IPS-15b (cell line): Measurements from ENCODE around the gene CFAP299.
"Not testable (repeated sequence)": the region's sequence is repeated elsewhere in the genome, so short reads cannot be mapped to it uniquely, and the experiment has no call there.

ENCODE experiments used
- H3K27me3 ChIP-seq: one replicate; pipeline ENCODE4 v1.6.1; 2013; ENCODE audit warnings: low read length; ENCODE audit not compliant: control insufficient read depth, insufficient read depth
- H3K36me3 ChIP-seq: one replicate; pipeline ENCODE4 v1.6.1; 2013; ENCODE audit warnings: low read length; ENCODE audit not compliant: control insufficient read depth, insufficient read depth
- H3K4me1 ChIP-seq: one replicate; pipeline ENCODE4 v1.6.1; 2013; ENCODE audit warnings: mild to moderate bottlenecking, low read length; ENCODE audit not compliant: control insufficient read depth, insufficient read depth
- H3K4me3 ChIP-seq: one replicate; pipeline ENCODE4 v1.5.1; 2013; ENCODE audit warnings: low read depth, low read length
- H3K9ac ChIP-seq: one replicate; pipeline ENCODE4 v1.6.1; 2013; ENCODE audit warnings: low read depth, mild to moderate bottlenecking, low read length
- H3K9me3 ChIP-seq: one replicate; pipeline ENCODE4 v1.6.1; 2013; ENCODE audit warnings: mild to moderate bottlenecking, low read length; ENCODE audit not compliant: control insufficient read depth, insufficient read depth

Gene CFAP299

GRCh38 chr4:80776168-80776567 lies 440.6 kb downstream of the CFAP299 start:
- H3K27me3 ChIP-seq, result no peaks in the 10 kb centered on the region

GRCh38 chr4:80781431-80781830 lies 445.9 kb downstream of the CFAP299 start:
- Histone ChIP-seq H3K4me3 (no peak overlapping the region), H3K27me3 (no peaks in the 10 kb centered on the region), H3K4me1 (no peaks in the 10 kb centered on the region), H3K9me3 (no peaks in the 10 kb centered on the region), H3K36me3 (no peaks in the 10 kb centered on the region), H3K9ac (no peak overlapping the region)

More at GRCh38 chr4:80776168-80776567, 440.6 kb downstream of the CFAP299 start:
- no peaks in the 10 kb centered on the region for H3K9me3 ChIP-seq
- no peak overlapping the region for H3K4me3 ChIP-seq
- no peaks in the 10 kb centered on the region for H3K36me3 ChIP-seq
- no peaks in the 10 kb centered on the region for H3K4me1 ChIP-seq
- H3K9ac ChIP-seq, result no peak overlapping the region

- no peak overlapping the region for H3K4me3 ChIP-seq
- H3K9ac ChIP-seq, result no peak overlapping the region
- no peaks in the 10 kb centered on the region for H3K36me3 ChIP-seq
- no peaks in the 10 kb centered on the region for H3K9me3 ChIP-seq
- no peaks in the 10 kb centered on the region for H3K27me3 ChIP-seq
- H3K4me1 ChIP-seq, result no peaks in the 10 kb centered on the region
Observed at GRCh38 chr4:80787306-80787705, 451.8 kb downstream of the CFAP299 start.

GRCh38 chr4:80788798-80789197 lies 453.3 kb downstream of the CFAP299 start:
- Histone ChIP-seq H3K9ac (no peak overlapping the region), H3K9me3 (no peaks in the 10 kb centered on the region), H3K27me3 (no peaks in the 10 kb centered on the region), H3K4me3 (no peak overlapping the region), H3K4me1 (no peaks in the 10 kb centered on the region), H3K36me3 (no peaks in the 10 kb centered on the region)

- no peak overlapping the region for H3K9ac ChIP-seq
Observed at GRCh38 chr4:80790152-80790551, 454.6 kb downstream of the CFAP299 start.

GRCh38 chr4:80793660-80794059 lies 458.1 kb downstream of the CFAP299 start:
- not testable (repeated sequence) for H3K9me3 ChIP-seq, H3K4me1 ChIP-seq, H3K4me3 ChIP-seq, H3K36me3 ChIP-seq, H3K9ac ChIP-seq, H3K27me3 ChIP-seq

More at GRCh38 chr4:80790152-80790551, 454.6 kb downstream of the CFAP299 start:
- Histone ChIP-seq H3K36me3 (no peaks in the 10 kb centered on the region), H3K4me1 (no peaks in the 10 kb centered on the region), H3K4me3 (no peak overlapping the region), H3K9me3 (no peaks in the 10 kb centered on the region), H3K27me3 (no peaks in the 10 kb centered on the region)

GRCh38 chr4:80798082-80798481 lies 462.6 kb downstream of the CFAP299 start:
- no peaks in the 10 kb centered on the region for H3K4me1 ChIP-seq
- no peaks in the 10 kb centered on the region for H3K36me3 ChIP-seq
- H3K9ac ChIP-seq, result no peak overlapping the region
- H3K9me3 ChIP-seq, result no peaks in the 10 kb centered on the region
- no peaks in the 10 kb centered on the region for H3K27me3 ChIP-seq
- H3K4me3 ChIP-seq, result no peak overlapping the region

GRCh38 chr4:80800719-80801118 lies 465.2 kb downstream of the CFAP299 start:
- not testable (repeated sequence) for H3K9me3 ChIP-seq, H3K27me3 ChIP-seq, H3K4me3 ChIP-seq, H3K9ac ChIP-seq, H3K4me1 ChIP-seq, H3K36me3 ChIP-seq

- no peaks in the 10 kb centered on the region for H3K27me3 ChIP-seq
- H3K4me3 ChIP-seq, result no peak overlapping the region
- no peaks in the 10 kb centered on the region for H3K36me3 ChIP-seq
- no peaks in the 10 kb centered on the region for H3K4me1 ChIP-seq
- H3K9me3 ChIP-seq, result no peaks in the 10 kb centered on the region
- no peak overlapping the region for H3K9ac ChIP-seq
Observed at GRCh38 chr4:80803337-80803736, 467.8 kb downstream of the CFAP299 start.

GRCh38 chr4:80806472-80806871 lies 470.9 kb downstream of the CFAP299 start:
- Histone ChIP-seq H3K4me3 (no peak overlapping the region), H3K27me3 (no peaks in the 10 kb centered on the region), H3K4me1 (no peaks in the 10 kb centered on the region), H3K9ac (no peak overlapping the region), H3K9me3 (no peaks in the 10 kb centered on the region), H3K36me3 (no peaks in the 10 kb centered on the region)

- Histone ChIP-seq H3K4me3 (no peak overlapping the region), H3K4me1 (no peaks in the 10 kb centered on the region), H3K9ac (no peak overlapping the region), H3K9me3 (no peaks in the 10 kb centered on the region), H3K36me3 (no peaks in the 10 kb centered on the region), H3K27me3 (no peaks in the 10 kb centered on the region)
Observed at GRCh38 chr4:80809039-80809729, 473.7 kb downstream of the CFAP299 start.

- H3K36me3 ChIP-seq, result no peaks in the 10 kb centered on the region
- H3K9me3 ChIP-seq, result no peaks in the 10 kb centered on the region
- H3K4me1 ChIP-seq, result no peaks in the 10 kb centered on the region
- H3K4me3 ChIP-seq, result no peak overlapping the region
- no peak overlapping the region for H3K9ac ChIP-seq
- no peaks in the 10 kb centered on the region for H3K27me3 ChIP-seq
Observed at GRCh38 chr4:80811406-80811805, 475.9 kb downstream of the CFAP299 start.
